Measurements from ENCODE around the gene ZNF330.
"Not testable (repeated sequence)": the region's sequence is repeated elsewhere in the genome, so short reads cannot be mapped to it uniquely, and the experiment has no call there.

The ZNF330 gene

DNA sequence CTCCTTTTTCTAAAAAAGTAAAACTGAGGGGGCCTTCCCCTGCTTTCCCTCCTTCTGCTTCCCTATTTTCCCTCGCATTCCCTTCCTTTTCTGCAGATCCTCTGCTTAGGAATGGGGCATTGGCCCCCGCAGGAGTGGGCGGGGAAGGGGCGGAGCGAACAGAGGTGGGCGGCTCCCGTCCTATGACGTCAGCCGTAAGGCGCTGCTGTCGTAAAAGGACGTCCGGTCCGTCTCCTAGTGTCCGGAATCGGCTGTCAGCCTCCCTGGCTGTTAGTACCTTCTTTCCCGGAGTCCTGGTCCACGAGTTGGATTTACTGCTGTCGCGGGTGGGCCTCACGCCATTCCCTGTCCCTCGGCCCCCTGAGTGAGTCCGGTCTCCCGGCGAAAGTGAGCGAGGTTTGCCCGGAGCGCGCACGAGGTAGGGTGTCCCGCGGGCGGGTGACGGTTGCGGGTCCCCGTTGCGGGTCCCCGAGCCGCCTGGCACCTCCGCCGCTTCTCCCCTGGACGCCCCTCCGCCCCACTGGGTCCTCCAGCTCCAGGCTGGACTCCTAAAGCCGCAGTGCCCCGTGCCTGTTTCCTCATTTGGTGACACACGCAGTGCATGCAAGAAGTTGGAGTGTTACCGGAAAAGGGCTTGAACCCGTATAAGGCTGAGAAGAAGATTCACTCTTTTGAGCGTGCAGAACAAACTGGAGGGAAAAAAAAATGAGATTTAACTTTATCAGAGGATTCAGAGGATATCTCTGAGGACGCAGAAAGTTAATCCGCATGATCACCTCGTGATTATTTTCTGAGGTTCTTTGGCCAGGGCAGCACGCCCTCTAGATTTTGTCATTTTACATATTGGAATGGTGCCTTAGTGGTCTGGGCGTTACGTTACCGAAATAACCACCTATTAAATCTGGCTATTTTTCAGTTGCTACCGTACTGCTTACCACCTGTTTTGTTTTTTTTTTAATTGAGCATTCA is at the start of gene ZNF330:
ZNF330 (plus strand) TSS at position 205 of the 969 bp plus-strand sequence. CDS start 1,477 bp downstream, outside the sequence.
- peak; percentile 80 to 91 for DNase-seq (ENCODE audit: low read depth in 2 of 2)

DNA sequence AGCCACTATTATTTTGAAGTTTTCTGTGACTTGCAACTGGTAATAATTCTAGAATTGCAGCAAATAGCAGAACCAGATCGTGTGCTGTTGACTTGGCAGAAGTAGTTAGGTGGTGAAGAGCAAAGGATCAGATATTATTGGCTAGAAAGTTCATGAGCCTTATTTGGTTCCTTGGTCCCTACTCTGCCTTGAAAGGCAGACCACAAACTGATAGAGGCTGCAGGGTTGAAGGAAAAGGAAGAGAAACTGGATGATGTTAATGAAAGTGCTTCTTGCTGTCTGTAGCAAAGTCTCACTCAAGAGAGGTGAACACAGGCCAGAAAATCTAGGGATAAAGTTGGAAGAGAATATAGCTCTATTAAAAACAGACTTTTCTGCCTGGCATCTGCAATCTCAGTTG is 46.2 kb upstream of the ZNF330 start:
- DNase-seq (ENCODE audit: low read depth in 2 of 2) = no peak

DNA sequence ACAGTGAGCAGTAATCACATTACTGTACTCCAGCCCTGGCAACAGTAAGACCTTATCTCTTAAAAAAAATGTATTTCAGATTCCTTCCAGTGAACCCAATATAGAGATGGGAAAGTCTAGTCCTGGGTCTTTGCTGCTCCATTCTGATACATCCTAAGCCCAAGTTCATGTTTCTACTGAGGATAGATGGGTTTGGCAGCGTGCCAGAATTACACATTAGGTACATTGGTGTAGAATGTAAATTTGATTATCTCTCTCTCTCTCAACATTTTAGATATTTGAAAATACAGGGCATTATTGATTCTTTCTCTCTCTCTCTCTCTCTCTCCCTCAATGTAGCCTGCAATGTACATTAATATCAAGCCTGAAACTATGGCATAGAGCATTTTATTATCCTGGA is 43.5 kb upstream of the ZNF330 start:
- DNase-seq (ENCODE audit: low read depth in 2 of 2) = no peak

DNA sequence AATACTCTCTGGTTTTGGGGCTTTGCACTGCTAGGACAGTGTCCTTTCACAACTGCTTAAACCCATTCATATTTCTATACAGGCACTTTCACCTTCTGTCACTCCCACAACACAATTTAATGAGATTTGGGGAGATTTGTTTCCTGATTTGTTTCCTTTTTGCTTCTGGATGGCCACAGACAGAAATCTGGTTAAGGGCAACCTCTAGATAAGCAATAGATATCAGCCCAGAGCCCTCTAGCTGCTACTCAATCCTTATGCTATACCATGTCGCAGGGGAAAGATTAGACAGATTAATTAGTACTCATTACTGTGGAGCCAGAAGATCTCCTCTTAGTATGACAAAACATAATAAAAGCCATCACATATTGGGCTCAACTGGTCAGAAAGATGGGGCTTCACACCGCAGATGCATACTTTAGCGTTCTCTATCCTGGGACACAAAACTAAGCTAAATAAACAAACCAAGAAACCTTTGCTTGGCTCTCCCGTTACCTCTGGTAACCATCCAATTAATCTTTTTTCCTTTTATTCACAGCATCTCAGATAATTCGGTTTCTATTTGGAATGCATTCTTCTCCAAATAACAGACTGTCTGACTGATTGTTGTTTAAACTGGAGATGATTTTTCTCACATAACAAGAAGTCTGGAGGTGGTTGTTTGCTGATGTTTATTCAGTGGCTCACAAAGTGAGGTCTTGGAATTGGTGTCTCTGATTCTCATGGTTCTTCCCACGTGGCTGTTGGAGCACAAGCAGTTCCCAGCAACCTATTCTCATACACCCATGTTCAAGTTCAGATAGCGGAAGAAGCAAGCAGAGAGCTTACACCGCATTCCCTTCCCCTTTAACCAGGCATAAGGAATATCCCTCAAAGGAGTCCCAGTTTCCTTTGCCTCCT is 41.0 kb upstream of the ZNF330 start:
- no peak for DNase-seq (ENCODE audit: low read depth in 2 of 2)

DNA sequence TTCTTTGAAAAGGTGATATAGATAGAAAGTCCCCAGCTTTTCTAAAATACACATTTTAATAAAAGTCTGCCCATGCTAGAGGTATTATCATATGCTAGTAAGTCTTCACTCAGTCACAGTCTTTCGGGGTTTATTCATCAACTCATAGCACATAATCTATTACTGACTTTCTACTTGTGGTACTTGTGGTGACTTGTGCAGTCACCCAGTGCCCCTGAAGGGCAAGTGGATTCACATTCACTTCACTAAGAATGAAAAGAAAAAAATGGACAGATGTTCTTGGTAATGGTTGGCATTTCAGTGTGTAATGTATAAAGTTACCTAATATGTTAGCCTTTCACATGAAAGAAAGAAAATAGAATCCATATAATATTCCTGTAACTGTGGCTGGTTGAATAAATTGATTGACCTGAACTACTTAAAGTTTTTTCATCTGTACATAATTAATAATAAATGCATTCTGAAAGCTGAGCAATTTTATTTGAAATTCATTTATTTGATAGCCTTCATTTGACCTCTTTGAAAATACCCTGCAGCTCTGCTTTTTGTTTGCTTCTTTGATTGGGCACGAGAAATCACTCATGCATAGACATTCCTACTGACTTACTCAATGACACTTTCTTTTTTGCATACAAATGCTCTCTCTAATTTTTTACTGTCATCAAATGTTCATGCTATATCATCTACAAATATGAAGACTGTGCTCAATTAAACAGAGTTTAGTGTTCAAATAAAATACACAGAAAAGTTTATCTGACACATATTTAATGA is 39.5 kb upstream of the ZNF330 start:
- no peak for DNase-seq (ENCODE audit: low read depth in 2 of 2)

DNA sequence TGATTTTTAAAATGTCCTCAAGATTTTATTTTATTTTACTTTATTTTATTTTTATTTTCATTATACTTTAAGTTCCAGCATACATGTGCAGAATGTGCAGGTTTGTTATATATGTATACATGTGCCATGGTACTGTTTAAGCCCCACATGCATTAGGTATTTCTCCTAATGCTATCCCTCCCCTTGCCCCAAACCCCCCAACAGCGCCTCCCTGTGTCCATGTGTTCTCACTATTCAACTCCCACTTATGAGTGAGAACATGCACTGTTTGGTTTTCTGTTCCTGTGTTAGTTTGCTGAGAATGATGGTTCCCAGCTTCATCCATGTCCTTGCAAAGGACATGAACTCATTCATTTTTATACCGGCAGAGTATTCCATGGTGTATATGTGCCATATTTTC is 37.2 kb upstream of the ZNF330 start:
- DNase-seq (ENCODE audit: low read depth in 2 of 2) = not testable (repeated sequence)

DNA sequence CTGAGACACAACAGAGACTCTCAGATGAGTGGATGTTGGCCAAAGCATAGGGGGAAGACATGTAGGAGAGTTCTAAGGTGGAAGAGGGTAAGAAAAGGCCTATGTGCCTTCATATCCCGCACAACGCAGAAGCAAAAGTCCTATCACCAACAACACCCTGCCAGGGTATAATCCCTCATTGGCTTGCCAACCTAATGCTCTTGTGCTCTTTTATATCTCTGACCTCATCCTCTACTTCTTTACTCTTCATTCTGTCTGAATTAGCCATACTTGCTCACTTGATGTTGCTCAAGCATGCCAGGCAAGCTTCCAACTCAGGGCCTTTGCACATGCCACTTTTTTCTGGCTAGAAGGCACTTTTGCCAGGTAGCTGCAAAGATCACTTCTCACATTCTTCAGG is 28.1 kb upstream of the ZNF330 start:
- DNase-seq (ENCODE audit: low read depth in 2 of 2) = no peak

DNA sequence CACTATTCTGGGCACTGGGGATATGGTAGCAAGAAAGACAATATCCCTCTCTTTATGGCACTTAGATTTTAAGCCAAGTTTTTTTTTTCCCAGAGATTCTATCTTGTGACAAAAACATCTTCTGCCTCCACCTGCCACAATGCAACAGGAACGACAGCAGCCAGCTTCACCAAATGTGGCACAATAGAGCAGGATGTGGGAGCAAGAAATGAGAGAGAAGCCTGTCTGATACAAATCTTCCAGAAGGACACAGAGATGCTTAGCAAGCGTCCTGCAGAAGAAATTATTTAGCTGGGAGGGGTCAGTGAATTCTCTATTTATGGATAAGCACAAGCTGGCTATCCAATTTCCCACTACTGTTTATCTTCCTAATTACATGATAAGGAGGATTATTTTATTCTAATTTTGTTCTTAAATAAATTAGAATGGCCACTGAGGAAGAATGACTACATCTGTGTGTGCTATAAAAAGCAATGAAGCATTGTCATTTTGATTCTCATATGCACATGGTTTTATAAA is 27.1 kb upstream of the ZNF330 start:
- DNase-seq (ENCODE audit: low read depth in 2 of 2) = no peak

DNA sequence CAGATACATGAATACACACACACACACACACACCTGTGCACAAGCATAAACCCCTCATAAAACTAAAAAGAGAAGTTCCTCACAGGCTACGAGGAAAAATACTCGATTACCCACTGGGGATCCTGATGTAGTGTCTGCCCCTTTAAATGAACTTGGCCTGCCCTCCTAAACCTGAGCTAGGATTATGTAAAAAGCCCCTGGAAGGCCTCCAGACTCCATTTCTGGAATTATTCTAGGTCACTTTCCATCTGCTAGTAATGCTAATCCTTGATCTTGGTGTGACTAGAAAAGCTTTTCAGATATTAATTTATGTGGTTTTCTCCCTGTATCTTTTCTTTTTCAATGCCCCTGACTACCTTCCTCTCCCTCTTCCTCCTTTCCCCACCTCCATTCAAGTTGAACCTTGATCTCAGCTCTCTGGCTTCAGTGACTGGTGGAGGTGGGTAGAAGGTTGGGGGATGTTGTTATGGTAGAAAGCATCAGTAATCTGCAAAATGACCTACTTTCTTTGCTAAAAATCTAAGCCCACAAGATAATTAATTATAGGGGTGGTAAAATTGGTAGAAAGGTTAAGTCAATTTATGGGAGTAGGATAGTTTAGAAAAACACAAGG is 25.5 kb upstream of the ZNF330 start:
- no peak for DNase-seq (ENCODE audit: low read depth in 2 of 2)

DNA sequence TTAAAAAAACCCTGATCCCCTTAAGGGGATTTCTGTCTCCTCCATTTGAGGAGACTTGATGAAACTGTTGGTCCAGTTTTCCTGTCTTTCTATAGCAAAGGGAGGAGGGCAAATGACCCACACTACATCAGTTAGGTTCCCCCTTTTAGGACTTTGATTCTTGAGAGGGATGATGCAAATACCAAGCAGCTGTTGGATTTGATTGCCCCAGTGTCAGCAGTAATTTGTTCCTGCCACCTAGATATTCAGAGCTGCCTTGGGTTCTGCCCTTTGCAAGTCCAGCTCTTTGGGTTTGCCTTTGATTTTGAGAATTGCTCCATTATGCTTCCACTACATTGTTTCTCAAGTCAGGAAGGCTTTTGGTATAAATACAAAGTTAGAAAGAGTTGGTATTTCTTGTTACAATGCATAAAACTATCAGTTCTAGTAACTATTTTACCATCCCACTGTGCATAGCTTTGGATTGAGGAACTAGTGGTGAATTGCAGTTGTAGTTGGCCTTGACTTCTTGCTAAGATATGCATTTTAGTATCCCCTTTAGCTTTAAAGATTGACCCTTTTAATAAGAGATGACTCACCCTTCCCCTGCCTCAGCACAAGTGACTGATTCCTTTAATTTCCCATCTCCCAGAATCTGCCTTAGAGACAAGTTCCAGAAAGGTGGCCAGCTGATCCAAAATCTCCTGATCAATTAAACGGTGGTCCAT is 24.3 kb upstream of the ZNF330 start:
- DNase-seq (ENCODE audit: low read depth in 2 of 2) = no peak

DNA sequence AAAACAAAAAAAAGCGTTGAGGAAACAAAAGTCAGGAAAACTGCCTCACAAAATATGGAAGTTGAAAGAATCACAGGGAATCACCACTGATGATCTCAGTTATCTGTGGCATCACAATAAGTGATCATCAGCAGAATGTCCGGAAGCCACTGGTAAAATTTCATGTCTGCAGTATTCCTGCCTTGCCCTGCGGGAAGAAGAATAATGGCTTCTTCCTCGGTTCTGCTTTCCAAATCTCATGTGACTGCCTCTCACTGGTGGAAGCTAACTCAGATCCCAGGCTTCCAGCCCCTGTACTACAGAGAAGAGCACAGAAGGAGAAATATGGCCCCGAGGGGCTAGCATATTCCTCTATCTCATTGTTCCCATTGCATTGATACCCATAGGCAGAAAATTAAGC is 12.7 kb upstream of the ZNF330 start:
- DNase-seq (ENCODE audit: low read depth in 2 of 2) = no peak

DNA sequence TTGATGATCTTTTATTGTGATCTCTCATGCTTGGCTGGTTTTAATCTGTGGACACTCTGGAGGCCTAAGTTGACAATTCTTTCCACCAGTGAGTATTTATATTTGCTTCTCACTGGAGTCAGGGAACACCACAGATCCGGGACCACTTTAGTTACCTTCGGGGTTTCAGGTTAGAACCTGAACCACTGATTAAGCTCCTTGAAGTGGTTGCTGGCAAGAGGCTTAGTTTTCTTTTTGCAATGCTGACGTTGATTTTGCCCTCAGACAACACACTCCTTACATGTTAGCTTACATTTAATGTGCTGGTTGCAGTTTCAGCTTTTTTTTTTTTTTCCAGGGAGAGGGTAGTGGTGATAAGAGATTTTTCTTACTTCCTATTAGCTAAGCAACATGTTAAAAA is 10.5 kb upstream of the ZNF330 start:
- no peak for DNase-seq (ENCODE audit: low read depth in 2 of 2)

DNA sequence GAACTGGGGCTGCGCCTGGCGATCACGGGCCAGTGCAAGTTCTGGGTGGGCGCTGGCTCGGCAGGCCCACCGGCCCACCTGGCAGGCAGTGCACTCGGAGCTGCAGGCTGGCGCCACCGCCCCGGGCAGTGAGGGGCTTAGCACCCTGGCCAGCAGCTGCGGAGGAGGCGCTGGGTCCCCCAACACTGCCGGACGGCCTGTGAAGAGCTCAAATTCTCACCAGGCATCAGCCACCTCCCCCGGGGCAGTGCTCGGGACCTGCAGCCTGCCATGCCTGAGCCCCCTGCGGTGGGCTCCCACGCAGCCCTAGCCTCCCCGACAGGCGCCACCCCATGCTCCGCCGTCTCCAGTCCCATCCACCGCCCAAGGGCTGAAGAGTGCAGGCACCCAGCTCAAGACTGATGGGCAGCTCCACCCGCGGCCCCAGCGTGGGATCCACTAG is 7.1 kb upstream of the ZNF330 start:
- no peak for DNase-seq (ENCODE audit: low read depth in 2 of 2)

DNA sequence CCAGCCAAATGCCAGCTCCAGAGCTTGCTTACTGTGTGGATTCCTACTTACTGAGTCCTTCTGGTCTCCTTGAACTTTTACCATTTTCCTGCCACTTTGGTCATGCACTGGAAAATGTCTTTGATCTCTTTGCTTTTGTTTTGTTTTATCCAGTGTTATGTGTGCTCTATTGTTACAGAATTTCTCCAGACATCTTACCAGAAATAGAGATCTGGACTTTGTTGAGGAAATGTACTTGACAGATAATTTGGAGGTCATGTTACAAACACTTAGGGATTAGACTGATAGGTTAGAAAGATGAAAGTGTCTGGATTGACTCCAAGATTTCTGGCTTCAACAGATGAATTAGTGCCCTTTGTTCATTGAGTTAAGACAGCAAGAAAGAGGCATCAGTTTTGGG is 5.7 kb upstream of the ZNF330 start:
- DNase-seq (ENCODE audit: low read depth in 2 of 2) = no peak

DNA sequence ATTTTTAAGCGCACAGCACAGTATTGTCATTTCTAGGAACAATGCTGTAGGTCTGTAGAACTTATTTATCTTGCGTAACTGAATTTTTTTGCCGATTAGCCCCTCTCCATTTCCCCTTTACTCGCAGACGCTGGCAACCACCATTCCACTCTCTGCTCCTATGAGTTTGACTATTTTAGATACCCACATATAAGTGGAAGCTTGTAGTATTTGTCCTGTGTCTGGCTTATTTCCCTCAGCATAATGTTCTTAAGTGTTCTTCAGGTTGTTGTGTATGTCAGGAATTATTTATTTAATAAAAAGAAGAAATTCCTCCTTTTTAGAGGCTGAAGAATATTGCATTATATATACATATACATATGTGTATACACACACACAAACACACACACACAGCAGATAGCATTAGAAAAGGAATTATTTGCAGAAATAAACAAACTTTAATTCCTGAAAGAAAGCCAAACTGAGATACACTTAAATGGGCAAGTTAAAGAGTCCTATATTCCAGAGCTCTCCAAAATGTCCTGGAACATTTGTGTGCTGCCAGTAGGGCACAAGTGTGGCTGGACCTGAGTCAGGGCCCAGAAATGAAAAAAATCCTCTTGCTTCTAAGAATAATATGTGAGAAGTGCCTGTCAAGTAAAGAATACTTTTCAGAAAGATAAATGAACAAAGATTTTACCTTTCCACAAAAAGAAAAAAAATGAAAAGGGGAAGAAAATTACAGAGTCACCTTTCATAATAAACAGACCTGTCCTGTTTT is 4.5 kb upstream of the ZNF330 start:
- DNase-seq (ENCODE audit: low read depth in 2 of 2) = no peak

DNA sequence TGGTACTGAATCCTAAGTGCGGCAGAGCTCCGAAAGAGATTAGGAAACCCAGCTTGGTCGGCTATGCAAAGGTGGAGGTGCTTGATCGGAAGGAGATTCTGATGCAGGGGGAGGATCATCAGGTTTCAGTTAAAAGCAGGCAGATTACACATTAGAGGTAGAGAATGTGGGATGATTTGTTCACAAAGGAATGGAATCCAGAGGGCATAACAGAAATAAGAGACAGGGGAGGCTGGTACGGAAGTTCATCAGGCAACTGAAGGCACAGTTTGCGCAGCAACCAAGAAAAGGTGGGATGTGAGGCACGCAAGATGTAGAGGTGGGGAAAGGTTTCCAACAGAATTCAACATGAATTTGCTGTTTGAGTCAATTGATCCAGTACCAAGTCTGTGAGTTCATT is 424 bp upstream of the ZNF330 start:
- no peak for DNase-seq (ENCODE audit: low read depth in 2 of 2)

DNA sequence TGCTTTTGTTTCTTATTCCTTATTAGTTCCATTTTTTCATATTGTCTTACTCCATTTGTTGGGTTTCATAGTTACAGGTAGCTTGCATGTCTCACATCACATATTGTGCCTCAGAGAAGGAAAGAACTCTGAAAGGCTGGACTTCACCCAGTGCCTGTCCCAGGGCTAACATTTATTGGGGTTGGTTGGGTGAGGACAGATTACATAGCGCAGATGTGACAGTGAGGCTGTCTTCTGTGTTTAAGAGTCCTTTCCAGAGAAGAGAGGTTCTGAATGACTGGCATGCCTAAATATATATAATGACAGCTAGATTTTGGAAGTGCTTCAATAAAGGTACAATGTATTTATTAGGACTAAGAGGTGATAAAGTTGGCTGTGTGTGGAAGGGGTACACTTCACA is 2.7 kb downstream of the ZNF330 start:
- DNase-seq (ENCODE audit: low read depth in 2 of 2) = no peak

DNA sequence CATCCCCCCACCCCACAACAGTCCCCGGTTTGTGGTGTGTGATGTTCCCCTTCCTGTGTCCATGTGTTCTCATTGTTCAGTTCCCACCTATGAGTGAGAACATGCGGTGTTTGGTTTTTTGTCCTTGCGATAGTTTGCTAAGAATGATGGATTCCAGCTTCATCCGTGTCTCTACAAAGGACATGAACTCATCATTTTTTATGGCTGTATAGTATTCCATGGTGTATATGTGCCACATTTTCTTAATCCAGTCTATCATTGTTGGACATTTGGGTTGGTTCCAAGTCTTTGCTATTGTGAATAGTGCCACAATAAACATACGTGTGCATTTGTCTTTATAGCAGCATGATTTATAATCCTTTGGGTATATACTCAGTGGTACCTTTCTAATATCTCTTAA is 6.6 kb downstream of the ZNF330 start:
- DNase-seq (ENCODE audit: low read depth in 2 of 2) = not testable (repeated sequence)

DNA sequence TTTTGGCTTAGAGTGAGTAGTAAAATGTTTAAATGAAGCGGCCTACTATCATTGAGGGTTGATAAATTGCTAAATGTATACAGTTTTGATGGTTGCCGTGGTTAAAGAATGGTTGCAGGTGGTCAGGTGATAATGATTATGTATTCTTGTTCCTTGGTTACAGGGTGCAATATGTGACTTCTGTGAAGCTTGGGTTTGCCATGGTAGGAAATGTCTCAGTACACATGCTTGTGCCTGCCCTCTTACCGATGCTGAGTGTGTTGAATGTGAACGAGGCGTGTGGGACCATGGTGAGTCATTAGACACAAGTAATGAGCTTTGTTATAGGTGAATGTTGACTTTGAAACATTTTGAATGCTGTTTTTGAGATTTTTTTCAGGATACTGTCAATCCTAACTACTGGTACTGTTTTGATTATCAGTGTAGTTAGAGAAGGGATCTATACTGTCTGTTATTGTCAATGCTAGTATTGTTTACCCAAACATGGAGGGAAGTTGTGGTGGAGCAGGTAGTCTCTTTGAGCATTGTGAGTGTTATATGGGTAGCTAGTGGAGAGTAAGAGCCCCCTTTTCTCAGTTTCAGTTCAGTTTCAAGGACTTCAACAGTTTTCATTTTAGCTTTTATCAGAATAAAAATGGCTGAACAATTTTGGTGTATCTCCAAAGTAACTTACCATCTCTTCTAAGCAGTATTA is 8.9 kb downstream of the ZNF330 start:
- no peak for DNase-seq (ENCODE audit: low read depth in 2 of 2)
